WTC11 (cell line): ENCODE measurements around the gene GBF1. TPM values are rescaled to one million over a fixed set of nuclear protein-coding genes. Genes with fewer than 3 reads are reported as not detected.

Experiments
- ATAC-seq: fragments of 200-7000 bp; cut with Tn5 transposase; 2 replicates; pipeline ENCODE4 v1.10.0; 2021; ENCODE audit warnings: mild to moderate bottlenecking, moderate library complexity
- CTCF ChIA-PET: fragments of 300-600 bp; sonication (Branson Sonifier 250); formaldehyde crosslinking; loops from one replicate; lab custom pipeline; 2021; ENCODE audit warnings: antibody characterized with exemption; lab: Charles Lee
- POLR2A ChIA-PET: fragments of 350-600 bp; sonication (Branson Sonifier 250); formaldehyde crosslinking; loops from one replicate; lab custom pipeline; 2021; ENCODE audit warnings: antibody characterized with exemption; lab: Charles Lee
- DNase-seq: peaks from one replicate; pipeline ENCODE4 v3.0.0; 2021; ENCODE audit warnings: low spot score
- H3K27ac Mint-ChIP-seq: 2 replicates; pipeline ENCODE4 v1.8.0; 2021; ENCODE audit warnings: mixed read lengths
- H3K27me3 Mint-ChIP-seq: 2 replicates; pipeline ENCODE4 v1.8.0; 2021; ENCODE audit warnings: low read depth, mild to moderate bottlenecking, moderate library complexity, mixed read lengths
- H3K36me3 Mint-ChIP-seq: 2 replicates; pipeline ENCODE4 v1.8.0; 2021; ENCODE audit warnings: mixed read lengths
- H3K4me1 Mint-ChIP-seq: 2 replicates; pipeline ENCODE4 v1.8.0; 2022; ENCODE audit warnings: mixed read lengths
- H3K4me3 Mint-ChIP-seq: 2 replicates; pipeline ENCODE4 v1.8.0; 2021; ENCODE audit warnings: mild to moderate bottlenecking, moderate library complexity, mixed read lengths
- H3K9me3 Mint-ChIP-seq: 2 replicates; pipeline ENCODE4 v1.8.0; 2021; ENCODE audit warnings: mixed read lengths
- E2F1 ChIP-seq: sonication (generic); formaldehyde crosslinking; IDR thresholded peaks from 2 replicates; pipeline ENCODE4 v1.8.0; 2022; ENCODE audit warnings: mild to moderate bottlenecking, missing genetic modification reagents
- HMGA2 ChIP-seq: fragments of 250-450 bp; sonication (Bioruptor Pico); IDR thresholded peaks from 2 replicates; pipeline ENCODE4 v1.4.0; 2021; ENCODE audit warnings: mild to moderate bottlenecking, moderate library complexity
- JAZF1 ChIP-seq: fragments of 250-450 bp; sonication (Bioruptor Pico); IDR thresholded peaks from 2 replicates; pipeline ENCODE4 v1.9.0; 2021; ENCODE audit warnings: moderate library complexity, mild to moderate bottlenecking, inconsistent platforms
- MLX ChIP-seq: sonication (generic); formaldehyde crosslinking; IDR thresholded peaks from 2 replicates; pipeline ENCODE4 v1.8.1; 2023; ENCODE audit warnings: mild to moderate bottlenecking, missing genetic modification reagents, moderate library complexity
- PRDM15 ChIP-seq: sonication (generic); formaldehyde crosslinking; IDR thresholded peaks from 2 replicates; pipeline ENCODE4 v1.8.0; 2022; ENCODE audit warnings: missing genetic modification reagents
- ZNF425 ChIP-seq: fragments of 250-450 bp; sonication (Bioruptor Pico); conservative IDR thresholded peaks from 2 replicates; pipeline ENCODE4 v1.9.0; 2021; ENCODE audit warnings: mild to moderate bottlenecking
- ZNF671 ChIP-seq: fragments of 250-450 bp; sonication (Bioruptor Pico); IDR thresholded peaks from 2 replicates; pipeline ENCODE4 v1.8.0; 2021; ENCODE audit warnings: mild to moderate bottlenecking
- total RNA-seq: library from RNA; stranded (reverse); gene quantifications from 3 replicates; pipeline ENCODE4 v1.2.3, GENCODE V29; 2021

The GBF1 gene
- total RNA-seq, 1 experiment from 2014 or later: 32.4 TPM

- H3K9me3 Mint-ChIP-seq: no peaks in the 10 kb centered on the region
- no peak for DNase-seq
Observed at GRCh38 chr10:102384606-102385429, 139.5 kb downstream of the GBF1 start.

More at GRCh38 chr10:102384606-102385429, 139.5 kb downstream of the GBF1 start:
- no peak overlapping the region for H3K27ac Mint-ChIP-seq
- no peak overlapping the region for H3K4me3 Mint-ChIP-seq
- TF ChIP-seq ZNF425 (CRISPR knock-in tag): no peak
- TF ChIP-seq HMGA2 (CRISPR knock-in tag): no peak
- no peak for TF ChIP-seq MLX (CRISPR knock-in tag)
- TF ChIP-seq E2F1 (CRISPR knock-in tag): no peak
- TF ChIP-seq ZNF671: no peak
- 0 out of 2 replicates have a peak, but pooled peaks have one; percentile 31 for TF ChIP-seq PRDM15 (CRISPR knock-in tag)
- no peak for TF ChIP-seq JAZF1 (CRISPR knock-in tag)
- ChIA-PET CTCF (interaction anchor here (0.7 to 4.7 kb wide), 39 partner anchors 10 to 219 kb away, joined by 3 to 79 read pairs (median 7); partner anchors contain the start of genes ACTR1A, C10orf95, CUEDC2 and ELOVL3), POLR2A (interaction anchor here (0.5 kb wide), 1 partner anchor 27 kb away, joined by 3 read pairs; no protein-coding TSS in a partner anchor)
- ATAC-seq: no peak
- H3K27me3 Mint-ChIP-seq: no peaks in the 10 kb centered on the region; the same call in 1 of the 2 replicates
- H3K4me1 Mint-ChIP-seq: no peaks in the 10 kb centered on the region
- peaks cover 2% of the 10 kb centered on the region; the same call in 1 of the 2 replicates for H3K36me3 Mint-ChIP-seq
